Smooth muscle cell of the brain vasculature (primary cell): ENCODE measurements around the gene URM1.

Source experiments
- DNase-seq: peaks from one replicate; pipeline ENCODE4 v3.0.0-alpha.2; 2012; ENCODE audit warnings: low read depth, low spot score

URM1 gene

GRCh38 chr9:128349125-128349524, 22.0 kb upstream of the URM1 start:
- no peak for DNase-seq

- DNase-seq: no peak
Observed at GRCh38 chr9:128349772-128350171, 21.4 kb upstream of the URM1 start.

- no peak for DNase-seq
Observed at GRCh38 chr9:128355451-128355850, 15.7 kb upstream of the URM1 start.

GRCh38 chr9:128358090-128358489, 13.1 kb upstream of the URM1 start:
- no peak for DNase-seq

- DNase-seq: no peak
Observed at GRCh38 chr9:128358861-128359260, 12.3 kb upstream of the URM1 start.

- no peak for DNase-seq
Observed at GRCh38 chr9:128360826-128361225, 10.3 kb upstream of the URM1 start.

- DNase-seq: no peak
Observed at GRCh38 chr9:128361296-128361985, 9.7 kb upstream of the URM1 start.

- DNase-seq: no peak
Observed at GRCh38 chr9:128361986-128362646, 9.1 kb upstream of the URM1 start.

GRCh38 chr9:128362774-128363173, 8.4 kb upstream of the URM1 start:
- no peak for DNase-seq

- DNase-seq: no peak
Observed at GRCh38 chr9:128365525-128365924, 5.6 kb upstream of the URM1 start.

- DNase-seq: no peak
Observed at GRCh38 chr9:128369024-128369706, 2.0 kb upstream of the URM1 start.

- DNase-seq: no peak
Observed at GRCh38 chr9:128370367-128370751, 815 bp upstream of the URM1 start.

GRCh38 chr9:128371630-128372117, 500 bp downstream of the URM1 start:
- DNase-seq: no peak

GRCh38 chr9:128372188-128372641, 1.0 kb downstream of the URM1 start:
- DNase-seq: no peak

GRCh38 chr9:128372784-128373183, 1.6 kb downstream of the URM1 start:
- no peak for DNase-seq

GRCh38 chr9:128374221-128374675, 3.1 kb downstream of the URM1 start:
- no peak for DNase-seq

GRCh38 chr9:128375865-128376264, 4.7 kb downstream of the URM1 start:
- no peak for DNase-seq

GRCh38 chr9:128382261-128382660, 11.1 kb downstream of the URM1 start:
- no peak for DNase-seq

- DNase-seq: no peak
Observed at GRCh38 chr9:128383007-128383753, 12.0 kb downstream of the URM1 start.

- DNase-seq: no peak
Observed at GRCh38 chr9:128383791-128384190, 12.6 kb downstream of the URM1 start.

GRCh38 chr9:128384801-128385495, 13.8 kb downstream of the URM1 start:
- DNase-seq: no peak
